ENCODE measurements around the gene FAT3.

FAT3 gene

DNA sequence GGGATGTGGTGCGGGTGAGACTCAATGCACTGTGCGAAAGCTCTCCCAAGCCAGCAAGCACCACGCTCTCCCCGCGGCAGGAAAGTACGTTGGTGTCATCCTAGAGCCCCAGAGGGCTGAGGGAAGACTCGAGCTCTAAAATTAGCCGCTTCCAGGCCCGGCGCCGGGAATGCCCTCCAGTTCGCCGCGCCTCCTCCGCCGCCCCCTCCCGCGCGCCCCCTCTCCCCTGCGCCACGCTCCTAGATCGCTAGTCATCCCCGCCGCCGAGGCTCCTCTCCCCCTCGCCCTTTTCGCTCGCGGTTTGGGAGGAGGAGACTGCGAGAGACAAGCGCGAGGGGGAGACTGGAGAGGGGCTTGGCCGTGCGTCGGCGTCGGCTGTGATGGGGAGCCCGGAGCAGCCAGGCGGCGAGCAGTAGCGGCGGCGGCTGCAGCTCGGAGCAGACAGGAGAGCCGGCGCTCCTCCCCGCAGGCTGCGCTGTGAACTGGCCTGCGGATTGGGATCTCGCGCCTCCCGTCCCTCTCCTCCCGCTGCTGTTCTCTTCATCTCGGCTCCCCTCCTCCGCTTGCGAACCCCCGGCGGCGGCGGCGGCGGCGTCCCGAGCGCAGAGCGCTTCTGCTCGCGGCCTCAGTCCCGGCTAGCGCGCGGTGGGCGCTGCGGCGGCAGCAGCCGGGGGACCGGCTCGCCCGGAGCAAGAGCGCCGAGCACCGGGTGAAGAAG lies at the start of gene FAT3:
Gene FAT3 (plus strand): TSS at position 412 of the 718 bp plus-strand sequence. CDS start 127,295 bp downstream, outside the sequence.
- Histone ChIP-seq H3K36me3 (no peaks in the 10 kb centered on the region), H3K27ac (no peak within 1 kb of the TSS), H3K27me3 (peaks cover 72% of the 10 kb centered on the region), H3K9me3 (no peaks in the 10 kb centered on the region), H3K4me1 (ENCODE audit: control insufficient read depth in 1 of 2, insufficient read depth in 1 of 2, low read depth in 1 of 2, low read length in 1 of 2) (no peaks in the 10 kb centered on the region), H3K4me3 (ENCODE audit: low read depth in 1 of 2, low read length in 1 of 2) (no peak within 1 kb of the TSS)
- TF ChIP-seq, protein P1, sequence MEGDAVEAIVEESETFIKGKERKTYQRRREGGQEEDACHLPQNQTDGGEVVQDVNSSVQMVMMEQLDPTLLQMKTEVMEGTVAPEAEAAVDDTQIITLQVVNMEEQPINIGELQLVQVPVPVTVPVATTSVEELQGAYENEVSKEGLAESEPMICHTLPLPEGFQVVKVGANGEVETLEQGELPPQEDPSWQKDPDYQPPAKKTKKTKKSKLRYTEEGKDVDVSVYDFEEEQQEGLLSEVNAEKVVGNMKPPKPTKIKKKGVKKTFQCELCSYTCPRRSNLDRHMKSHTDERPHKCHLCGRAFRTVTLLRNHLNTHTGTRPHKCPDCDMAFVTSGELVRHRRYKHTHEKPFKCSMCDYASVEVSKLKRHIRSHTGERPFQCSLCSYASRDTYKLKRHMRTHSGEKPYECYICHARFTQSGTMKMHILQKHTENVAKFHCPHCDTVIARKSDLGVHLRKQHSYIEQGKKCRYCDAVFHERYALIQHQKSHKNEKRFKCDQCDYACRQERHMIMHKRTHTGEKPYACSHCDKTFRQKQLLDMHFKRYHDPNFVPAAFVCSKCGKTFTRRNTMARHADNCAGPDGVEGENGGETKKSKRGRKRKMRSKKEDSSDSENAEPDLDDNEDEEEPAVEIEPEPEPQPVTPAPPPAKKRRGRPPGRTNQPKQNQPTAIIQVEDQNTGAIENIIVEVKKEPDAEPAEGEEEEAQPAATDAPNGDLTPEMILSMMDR (IDR thresholded peaks at IDR 0.05) = no peak

DNA sequence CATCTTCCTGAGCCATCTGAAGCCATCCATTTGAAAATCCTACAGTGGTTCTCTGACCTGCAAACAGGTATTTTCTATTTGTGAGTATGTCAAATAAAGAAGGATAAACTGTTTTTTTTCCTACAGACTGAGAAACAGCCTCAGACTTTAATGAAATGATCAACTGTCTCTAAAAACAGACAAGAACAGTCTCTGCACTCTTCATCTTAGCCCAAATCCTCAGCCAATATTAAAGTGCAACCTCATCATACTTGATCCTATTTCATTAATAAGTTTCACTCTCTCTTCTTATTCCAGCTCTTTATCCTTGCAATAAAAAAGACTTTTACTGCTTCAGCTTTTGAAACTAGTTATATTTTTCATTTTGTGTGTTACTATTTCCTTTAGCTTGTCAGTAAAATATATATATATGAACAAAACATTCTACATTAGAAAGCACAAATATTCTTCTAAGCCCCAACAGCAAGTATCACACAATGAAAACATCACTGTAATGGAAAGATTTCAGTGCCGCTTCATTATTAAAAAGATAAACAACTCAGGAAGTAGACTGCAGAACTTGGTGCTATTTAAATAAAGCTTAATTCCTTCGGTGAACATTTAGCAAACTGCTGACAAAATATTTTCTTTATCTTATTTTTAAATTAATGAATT lies 45.5 kb upstream of the FAT3 start:
- no peaks in the 10 kb centered on the region for H3K9me3 ChIP-seq
- H3K27me3 ChIP-seq = no peaks in the 10 kb centered on the region
- no peak overlapping the region for H3K4me3 ChIP-seq (ENCODE audit: low read depth in 1 of 2, low read length in 1 of 2)
- H3K4me1 ChIP-seq (ENCODE audit: control insufficient read depth in 1 of 2, insufficient read depth in 1 of 2, low read depth in 1 of 2, low read length in 1 of 2) = no peaks in the 10 kb centered on the region
- no peaks in the 10 kb centered on the region for H3K36me3 ChIP-seq
- TF ChIP-seq, protein P1 (IDR thresholded peaks at IDR 0.05) = no peak
- H3K27ac ChIP-seq = no peak overlapping the region

DNA sequence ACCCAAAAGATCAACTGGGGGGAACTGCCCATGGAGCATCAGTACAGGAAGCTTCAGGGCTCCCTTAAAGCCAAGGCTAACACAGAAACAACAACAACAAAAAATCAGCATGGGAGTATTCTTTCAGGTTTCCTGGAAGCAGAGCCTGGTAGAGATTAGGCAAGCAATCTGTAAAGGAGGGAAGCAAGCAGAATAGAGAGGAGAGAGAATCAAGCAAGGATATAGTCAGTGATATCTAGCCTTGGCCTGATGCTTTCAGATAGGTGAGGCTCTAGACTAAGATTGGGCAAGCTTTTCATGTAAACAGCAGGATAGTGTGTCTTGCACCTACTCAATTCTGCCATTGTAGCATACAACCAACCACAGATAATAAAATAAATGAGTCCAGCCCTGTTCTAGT lies 44.4 kb upstream of the FAT3 start:
- Histone ChIP-seq H3K36me3 (no peaks in the 10 kb centered on the region), H3K27ac (no peak overlapping the region), H3K27me3 (no peaks in the 10 kb centered on the region), H3K4me3 (ENCODE audit: low read depth in 1 of 2, low read length in 1 of 2) (no peak overlapping the region), H3K4me1 (ENCODE audit: control insufficient read depth in 1 of 2, insufficient read depth in 1 of 2, low read depth in 1 of 2, low read length in 1 of 2) (no peaks in the 10 kb centered on the region), H3K9me3 (no peaks in the 10 kb centered on the region)
- TF ChIP-seq, protein P1 (IDR thresholded peaks at IDR 0.05) = no peak

DNA sequence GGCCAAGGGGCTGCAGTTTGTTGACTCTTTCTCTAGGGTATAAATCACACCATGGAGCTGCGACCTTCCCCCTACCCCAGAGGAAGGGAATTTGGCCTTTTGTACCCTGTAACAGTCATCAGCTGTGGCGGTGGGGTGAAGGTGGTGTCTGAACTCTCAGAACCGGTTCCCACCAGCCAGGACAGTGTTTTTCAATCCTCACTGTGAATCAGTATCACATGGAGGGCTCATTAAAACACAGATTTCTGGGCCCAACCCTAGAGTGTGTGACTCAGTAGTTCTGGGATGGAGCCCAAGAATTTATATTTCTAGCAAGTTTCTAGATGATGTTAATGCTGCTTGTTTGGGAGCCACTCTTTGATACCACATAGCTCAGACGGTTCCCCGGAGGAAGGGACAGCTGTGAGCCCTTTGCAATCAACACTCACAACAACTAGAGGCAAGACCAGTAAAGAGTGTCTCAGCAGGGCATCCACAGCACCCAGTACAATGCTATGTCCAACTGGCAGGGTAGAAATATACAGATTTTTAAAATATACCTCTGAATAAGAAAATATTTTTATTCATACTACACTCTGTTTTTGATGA lies 43.9 kb upstream of the FAT3 start:
- TF ChIP-seq, protein P1 (IDR thresholded peaks at IDR 0.05) = no peak
- H3K27me3 ChIP-seq = no peaks in the 10 kb centered on the region
- no peak overlapping the region for H3K4me3 ChIP-seq (ENCODE audit: low read depth in 1 of 2, low read length in 1 of 2)
- no peaks in the 10 kb centered on the region for H3K4me1 ChIP-seq (ENCODE audit: control insufficient read depth in 1 of 2, insufficient read depth in 1 of 2, low read depth in 1 of 2, low read length in 1 of 2)
- no peak overlapping the region for H3K27ac ChIP-seq
- no peaks in the 10 kb centered on the region for H3K36me3 ChIP-seq
- H3K9me3 ChIP-seq = no peaks in the 10 kb centered on the region

DNA sequence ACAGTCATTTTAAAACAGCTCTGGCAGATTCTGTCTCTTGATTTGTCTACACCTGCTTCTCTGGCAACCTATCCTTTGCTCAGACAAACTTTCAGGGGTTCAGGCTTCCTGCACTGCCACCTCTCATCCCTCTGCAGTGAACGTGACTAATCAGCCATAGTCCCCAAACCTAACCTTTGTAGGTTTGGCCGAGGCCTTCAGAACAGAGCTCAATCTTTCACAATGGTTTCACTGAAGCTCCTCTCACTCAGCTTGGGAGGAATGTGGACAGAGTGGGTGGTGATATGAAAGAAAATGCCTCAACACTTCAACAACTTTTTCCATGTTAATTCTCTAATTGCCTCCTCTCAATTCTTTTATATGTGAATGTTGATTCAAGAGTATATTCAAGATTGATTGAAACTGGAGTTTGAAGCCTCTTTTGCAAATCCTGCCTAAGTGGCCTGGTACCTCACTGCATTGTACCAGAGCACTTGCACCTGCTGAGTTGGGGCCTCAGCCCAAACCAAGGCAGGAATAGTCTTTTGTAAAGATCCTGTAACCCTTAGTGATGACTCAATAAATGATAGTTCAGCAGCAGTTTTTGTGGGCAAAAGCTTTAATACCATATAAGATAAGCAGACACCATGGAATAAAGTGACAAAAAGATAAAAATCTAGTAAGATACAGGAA lies 33.9 kb upstream of the FAT3 start:
- H3K4me3 ChIP-seq (ENCODE audit: low read depth in 1 of 2, low read length in 1 of 2) = no peak overlapping the region
- TF ChIP-seq, protein P1 (IDR thresholded peaks at IDR 0.05) = no peak
- H3K9me3 ChIP-seq = no peaks in the 10 kb centered on the region
- no peaks in the 10 kb centered on the region for H3K27me3 ChIP-seq
- H3K36me3 ChIP-seq = no peaks in the 10 kb centered on the region
- no peaks in the 10 kb centered on the region for H3K4me1 ChIP-seq (ENCODE audit: control insufficient read depth in 1 of 2, insufficient read depth in 1 of 2, low read depth in 1 of 2, low read length in 1 of 2)
- H3K27ac ChIP-seq = no peak overlapping the region
